ENCODE data around the gene FARP2. TPM values are rescaled to one million over a fixed set of nuclear protein-coding genes. Genes with fewer than 3 reads are reported as not detected.

The FARP2 gene
- total RNA-seq, 1 experiment from 2014 or later: 29.9 TPM

DNA sequence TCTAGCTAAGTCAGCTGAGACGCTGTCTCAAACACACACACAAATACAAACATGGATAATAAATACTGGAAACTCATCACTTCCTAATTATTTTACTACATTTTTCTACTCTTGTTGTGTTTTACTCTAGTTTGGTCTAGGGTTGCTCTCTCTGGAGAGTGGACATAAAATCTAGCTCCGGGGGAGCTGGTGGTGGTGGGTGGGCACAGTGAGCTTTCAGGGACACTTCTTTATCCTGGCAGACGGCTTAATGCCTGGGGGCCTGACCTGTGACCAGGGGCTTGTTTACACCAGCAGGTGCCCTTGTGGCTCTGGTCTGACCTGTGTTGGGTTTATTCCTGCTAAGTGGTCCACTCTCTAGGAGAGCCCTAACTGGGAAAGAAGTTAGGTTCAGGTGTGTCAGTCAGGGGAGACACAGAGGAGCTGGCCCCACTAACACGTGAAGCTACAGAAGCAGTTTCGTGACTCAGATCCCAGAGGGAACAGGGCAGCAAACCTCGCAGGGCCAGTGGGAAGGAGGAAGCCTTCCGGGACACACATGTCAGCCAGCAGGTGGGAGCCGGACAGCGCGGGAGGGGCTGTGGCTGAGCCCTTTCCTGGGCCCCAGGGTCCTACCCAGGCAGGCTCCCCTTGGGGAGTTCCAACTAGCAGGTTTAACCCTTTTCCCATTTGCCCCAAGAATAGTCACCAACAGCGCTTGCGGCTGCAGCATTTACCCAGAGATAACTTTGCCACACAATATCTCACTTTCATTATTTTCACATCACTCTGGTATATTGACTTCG, 180.0 kb downstream of the FARP2 start:
- ChIA-PET POLR2A (ENCODE audit: unreplicated experiment) (no interaction called here), CTCF (no interaction called here)
- intact Hi-C loops (cut with micrococcal nuclease): no loop called here

GRCh38 chr2:241538838-241539615, 182.9 kb downstream of the FARP2 start:
- H3K9me2 ChIP-seq (replicated peaks; ENCODE audit: low read length): no peaks in the 10 kb centered on the region
- POLR2A ChIA-PET (ENCODE audit: unreplicated experiment): no interaction called here

More for the DNA sequence above, 180.0 kb downstream of the FARP2 start:
- Histone ChIP-seq H3K79me2 (ENCODE audit: low read length) (no peaks in the 10 kb centered on the region), H4K20me1 (ENCODE audit: low read length) (no peaks in the 10 kb centered on the region), H3K9me2 (replicated peaks; ENCODE audit: low read length) (no peaks in the 10 kb centered on the region), H3K27ac (ENCODE audit: low read length) (no peak overlapping the region), H3K27me3 (ENCODE audit: low read length) (no peaks in the 10 kb centered on the region), H3K36me3 (ENCODE audit: low read depth, low read length) (no peaks in the 10 kb centered on the region), H2AFZ (ENCODE audit: low read length) (no peak overlapping the region), H3F3A (ENCODE audit: low read length, unreplicated experiment) (no peaks in the 10 kb centered on the region), H3K4me2 (ENCODE audit: low read length) (no peak overlapping the region), H3K4me1 (ENCODE audit: insufficient read depth, low read length) (no peaks in the 10 kb centered on the region), H3K9me3 (ENCODE audit: low read length) (no peaks in the 10 kb centered on the region), H3K9ac (ENCODE audit: low read length) (no peak overlapping the region), H3K4me3 (ENCODE audit: low read length) (no peak overlapping the region)
- no peak for DNase-seq
- no peak for ATAC-seq
- no TSS peak for BruUV-seq (replicated peaks)
- TF ChIP-seq, protein P1, sequence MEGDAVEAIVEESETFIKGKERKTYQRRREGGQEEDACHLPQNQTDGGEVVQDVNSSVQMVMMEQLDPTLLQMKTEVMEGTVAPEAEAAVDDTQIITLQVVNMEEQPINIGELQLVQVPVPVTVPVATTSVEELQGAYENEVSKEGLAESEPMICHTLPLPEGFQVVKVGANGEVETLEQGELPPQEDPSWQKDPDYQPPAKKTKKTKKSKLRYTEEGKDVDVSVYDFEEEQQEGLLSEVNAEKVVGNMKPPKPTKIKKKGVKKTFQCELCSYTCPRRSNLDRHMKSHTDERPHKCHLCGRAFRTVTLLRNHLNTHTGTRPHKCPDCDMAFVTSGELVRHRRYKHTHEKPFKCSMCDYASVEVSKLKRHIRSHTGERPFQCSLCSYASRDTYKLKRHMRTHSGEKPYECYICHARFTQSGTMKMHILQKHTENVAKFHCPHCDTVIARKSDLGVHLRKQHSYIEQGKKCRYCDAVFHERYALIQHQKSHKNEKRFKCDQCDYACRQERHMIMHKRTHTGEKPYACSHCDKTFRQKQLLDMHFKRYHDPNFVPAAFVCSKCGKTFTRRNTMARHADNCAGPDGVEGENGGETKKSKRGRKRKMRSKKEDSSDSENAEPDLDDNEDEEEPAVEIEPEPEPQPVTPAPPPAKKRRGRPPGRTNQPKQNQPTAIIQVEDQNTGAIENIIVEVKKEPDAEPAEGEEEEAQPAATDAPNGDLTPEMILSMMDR (conservative IDR thresholded peaks at IDR 0.05; ENCODE audit: low read depth, low read length): no peak
- no peak for TF ChIP-seq EZH2 (IDR thresholded peaks at IDR 0.05; ENCODE audit: low read length, unreplicated experiment)
- TF ChIP-seq EZH2phosphoT487 (IDR thresholded peaks at IDR 0.05; ENCODE audit: borderline replicate concordance, low read length): no peak

More at GRCh38 chr2:241538838-241539615, 182.9 kb downstream of the FARP2 start:
- Histone ChIP-seq H3K9ac (ENCODE audit: low read length) (no peak overlapping the region), H3K9me3 (ENCODE audit: low read length) (no peaks in the 10 kb centered on the region), H3K36me3 (ENCODE audit: low read depth, low read length) (no peaks in the 10 kb centered on the region), H3K4me1 (ENCODE audit: insufficient read depth, low read length) (no peaks in the 10 kb centered on the region), H3K27ac (ENCODE audit: low read length) (no peak overlapping the region), H3F3A (ENCODE audit: low read length, unreplicated experiment) (no peaks in the 10 kb centered on the region), H4K20me1 (ENCODE audit: low read length) (no peaks in the 10 kb centered on the region), H3K4me2 (ENCODE audit: low read length) (no peak overlapping the region), H3K27me3 (ENCODE audit: low read length) (no peaks in the 10 kb centered on the region), H3K4me3 (ENCODE audit: low read length) (no peak overlapping the region), H2AFZ (ENCODE audit: low read length) (no peak overlapping the region), H3K79me2 (ENCODE audit: low read length) (no peaks in the 10 kb centered on the region)
- no peak for ATAC-seq
- no TSS peak for BruUV-seq (replicated peaks)
- intact Hi-C loops (cut with micrococcal nuclease): no loop called here
- CTCF ChIA-PET: no interaction called here
- no peak for TF ChIP-seq EZH2phosphoT487 (IDR thresholded peaks at IDR 0.05; ENCODE audit: borderline replicate concordance, low read length)
- TF ChIP-seq, protein P1 (conservative IDR thresholded peaks at IDR 0.05; ENCODE audit: low read depth, low read length): no peak
- no peak for TF ChIP-seq EZH2 (IDR thresholded peaks at IDR 0.05; ENCODE audit: low read length, unreplicated experiment)
- DNase-seq: no peak

Measured in PC-3 (cell line).